Nephron progenitor cell (in vitro differentiated cells): ENCODE measurements around the gene SKIC3.
A peak's percentile ranks its signal among the peaks of the same experiment; 100 is the strongest.

ENCODE experiments used
- DNase-seq: peaks from one replicate; pipeline ENCODE4 v3.0.0; 2021
- H3K27ac Mint-ChIP-seq: 2 replicates; pipeline ENCODE4 v1.8.0; 2021; ENCODE audit warnings: mild to moderate bottlenecking, moderate library complexity, mixed read lengths
- H3K27me3 Mint-ChIP-seq: 2 replicates; pipeline ENCODE4 v1.8.0; 2021; ENCODE audit warnings: mild to moderate bottlenecking, low read depth, mixed read lengths; ENCODE audit not compliant: poor library complexity
- H3K36me3 Mint-ChIP-seq: 2 replicates; pipeline ENCODE4 v1.8.0; 2021; ENCODE audit warnings: low read depth, mixed read lengths
- H3K4me1 Mint-ChIP-seq: 2 replicates; pipeline ENCODE4 v1.8.0; 2021; ENCODE audit warnings: mixed read lengths
- H3K4me3 Mint-ChIP-seq: 2 replicates; pipeline ENCODE4 v1.8.0; 2021; ENCODE audit warnings: mild to moderate bottlenecking, moderate library complexity, mixed read lengths
- H3K9me3 Mint-ChIP-seq: 2 replicates; pipeline ENCODE4 v1.8.0; 2021; ENCODE audit warnings: mild to moderate bottlenecking, moderate library complexity, mixed read lengths
- CTCF ChIP-seq: fragments of 200-600 bp; sonication (generic); IDR thresholded peaks from 2 replicates; pipeline ENCODE4 v1.5.0; 2021; ENCODE audit warnings: antibody characterized with exemption

Gene SKIC3

GRCh38 chr5:95554647-95555548 lies at the start of gene SKIC3, which contains the start of gene ARSK:
SKIC3 (minus strand) TSS chr5:95554977; CDS start chr5:95547150, 7,827 bp downstream.
ARSK (plus strand) TSS chr5:95555101; CDS start chr5:95555279, 178 bp downstream.
- H3K4me3 Mint-ChIP-seq = peak within 1 kb of the TSS; percentile 94
- peak; percentile 90 for DNase-seq
- H3K4me1 Mint-ChIP-seq = peaks cover 37% of the 10 kb centered on the region
- peaks cover 14% of the 10 kb centered on the region for H3K9me3 Mint-ChIP-seq
- peak; percentile 17 for TF ChIP-seq CTCF
- peaks cover 31% of the 10 kb centered on the region for H3K36me3 Mint-ChIP-seq
- peaks cover 6% of the 10 kb centered on the region for H3K27me3 Mint-ChIP-seq
- H3K27ac Mint-ChIP-seq = peak within 1 kb of the TSS; percentile 91

- no peak for TF ChIP-seq CTCF
- no peak for DNase-seq
- Mint-ChIP-seq H3K9me3 (no peaks in the 10 kb centered on the region), H3K27me3 (no peaks in the 10 kb centered on the region), H3K27ac (no peak overlapping the region), H3K4me1 (peaks cover 9% of the 10 kb centered on the region), H3K36me3 (peaks cover 25% of the 10 kb centered on the region), H3K4me3 (no peak overlapping the region)
These were observed 45.8 kb upstream of the SKIC3 start for GRCh38 chr5:95600557-95600956.

- DNase-seq = no peak
- Mint-ChIP-seq H3K9me3 (no peaks in the 10 kb centered on the region), H3K27me3 (no peaks in the 10 kb centered on the region), H3K27ac (peak overlapping the region; percentile 15), H3K4me3 (no peak overlapping the region), H3K4me1 (peaks cover 9% of the 10 kb centered on the region), H3K36me3 (peaks cover 26% of the 10 kb centered on the region)
- no peak for TF ChIP-seq CTCF
These were observed 44.5 kb upstream of the SKIC3 start for GRCh38 chr5:95599252-95599651.

GRCh38 chr5:95595289-95595931 lies 40.6 kb upstream of the SKIC3 start:
- H3K9me3 Mint-ChIP-seq = no peaks in the 10 kb centered on the region
- no peak overlapping the region for H3K4me3 Mint-ChIP-seq
- peaks cover 21% of the 10 kb centered on the region for H3K36me3 Mint-ChIP-seq
- H3K4me1 Mint-ChIP-seq = peaks cover 8% of the 10 kb centered on the region
- no peak for TF ChIP-seq CTCF
- no peak for DNase-seq
- no peak overlapping the region for H3K27ac Mint-ChIP-seq
- H3K27me3 Mint-ChIP-seq = no peaks in the 10 kb centered on the region

GRCh38 chr5:95591490-95591901 lies 36.7 kb upstream of the SKIC3 start:
- no peaks in the 10 kb centered on the region for H3K27me3 Mint-ChIP-seq
- TF ChIP-seq CTCF = no peak
- no peaks in the 10 kb centered on the region for H3K9me3 Mint-ChIP-seq
- no peak for DNase-seq
- H3K27ac Mint-ChIP-seq = no peak overlapping the region
- no peak overlapping the region for H3K4me3 Mint-ChIP-seq
- peaks cover 23% of the 10 kb centered on the region for H3K36me3 Mint-ChIP-seq
- peaks cover 4% of the 10 kb centered on the region for H3K4me1 Mint-ChIP-seq
